ENCODE results near the gene POLR3G.

The POLR3G gene

DNA sequence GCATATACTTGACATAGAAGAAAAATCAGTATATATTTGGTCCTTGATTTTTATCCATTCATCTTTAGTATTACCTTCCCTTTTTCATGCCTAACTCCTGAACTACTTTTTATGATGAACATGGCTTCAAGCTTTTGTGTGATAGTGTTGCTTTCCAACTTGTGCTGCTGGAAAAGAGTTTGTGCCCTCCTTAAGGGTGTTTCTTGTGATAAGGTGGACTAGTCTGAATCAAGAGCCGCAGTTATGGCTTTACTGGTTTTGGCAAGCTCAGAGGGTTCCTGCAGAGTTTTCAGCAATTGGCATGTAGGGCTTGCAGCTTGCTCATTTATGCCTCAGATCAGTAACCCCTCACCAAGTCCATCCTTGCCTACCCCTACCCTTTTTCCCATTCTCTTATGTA lies 20.5 kb downstream of the POLR3G start:
- no peak for DNase-seq (ENCODE audit: low read depth in 2 of 3, low spot score in 1 of 3)

DNA sequence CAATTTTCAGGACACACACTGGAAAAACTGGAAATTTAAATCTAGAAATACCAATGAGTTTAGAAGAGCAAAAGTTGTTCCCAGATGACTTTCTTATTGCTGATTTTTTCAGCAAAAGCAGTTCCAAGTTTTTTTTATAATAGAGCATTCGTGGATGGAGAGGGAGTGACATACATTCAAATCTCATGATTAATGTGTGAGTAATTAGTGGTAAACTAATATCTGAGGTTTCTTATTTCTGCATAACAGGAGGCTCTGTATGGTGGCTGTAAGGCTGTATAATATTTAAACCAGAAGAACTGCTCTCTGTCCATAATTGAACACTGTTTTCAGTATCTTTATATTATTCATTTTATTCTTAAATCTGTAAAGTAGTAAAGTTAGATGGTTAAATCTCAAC lies 28.9 kb downstream of the POLR3G start:
- no peak for DNase-seq (ENCODE audit: low read depth in 2 of 3, low spot score in 1 of 3)

DNA sequence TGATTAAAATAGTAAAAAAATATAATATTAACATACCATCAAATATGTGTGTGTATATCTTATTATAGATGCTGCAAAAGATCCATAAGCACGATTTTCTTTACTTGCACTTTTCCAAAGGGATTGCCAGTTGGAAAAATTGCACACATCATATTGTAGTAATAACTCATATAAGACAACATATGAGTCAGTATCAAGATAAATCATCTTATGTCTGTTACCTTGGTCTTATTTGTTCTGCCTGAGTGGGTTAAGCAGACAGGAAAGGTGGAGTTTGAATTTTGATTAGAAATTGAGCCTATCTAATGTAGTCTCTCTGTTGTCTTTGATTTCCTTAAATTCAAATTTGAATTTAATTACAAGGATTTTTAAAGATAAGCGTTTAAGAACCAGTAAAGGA lies 30.1 kb downstream of the POLR3G start:
- no peak for DNase-seq (ENCODE audit: low read depth in 2 of 3, low spot score in 1 of 3)

- no peak for DNase-seq (ENCODE audit: low read depth in 2 of 3, low spot score in 1 of 3)
Measured at GRCh38 chr5:90506221-90506620, 31.6 kb downstream of the POLR3G start.

DNA sequence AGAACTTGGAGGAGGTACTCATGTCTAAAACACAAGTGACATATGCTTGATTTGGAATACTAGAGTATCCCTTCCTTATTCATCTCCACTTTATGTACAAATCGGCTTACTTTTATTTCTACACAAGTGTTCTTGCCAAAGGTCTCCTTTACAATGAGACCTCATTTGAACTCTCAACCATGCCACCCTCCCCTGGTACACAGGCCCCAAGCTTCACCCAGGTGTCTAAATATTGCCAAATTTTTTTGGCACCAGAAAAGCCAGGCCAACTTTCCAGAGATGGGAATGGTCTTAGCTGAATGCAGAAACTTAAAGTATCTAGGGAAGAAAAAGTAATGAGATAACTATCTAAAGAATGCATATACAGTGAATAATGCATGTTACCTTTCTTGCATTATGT lies 35.8 kb downstream of the POLR3G start:
- no peak for DNase-seq (ENCODE audit: low read depth in 2 of 3, low spot score in 1 of 3)

GRCh38 chr5:90514520-90514919 lies 39.9 kb downstream of the POLR3G start:
- DNase-seq (ENCODE audit: low read depth in 2 of 3, low spot score in 1 of 3): no peak

- no peak for DNase-seq (ENCODE audit: low read depth in 2 of 3, low spot score in 1 of 3)
Measured at GRCh38 chr5:90518661-90519060, 44.0 kb downstream of the POLR3G start.

GRCh38 chr5:90519081-90519480 lies 44.4 kb downstream of the POLR3G start:
- DNase-seq (ENCODE audit: low read depth in 2 of 3, low spot score in 1 of 3): no peak

GRCh38 chr5:90528601-90529193 lies 54.0 kb downstream of the POLR3G start:
- peak in 1 of 3 donors; percentile 10 for DNase-seq (ENCODE audit: low read depth in 2 of 3, low spot score in 1 of 3)

GRCh38 chr5:90529194-90529938 lies 54.7 kb downstream of the POLR3G start, which contains the start of gene LYSMD3:
Gene LYSMD3, minus strand, starts transcription at chr5:90529584. Its CDS starts 4,295 bp downstream, at chr5:90525289.
- DNase-seq (ENCODE audit: low read depth in 2 of 3, low spot score in 1 of 3): peak; percentile 82 to 92 (median 88)

DNA sequence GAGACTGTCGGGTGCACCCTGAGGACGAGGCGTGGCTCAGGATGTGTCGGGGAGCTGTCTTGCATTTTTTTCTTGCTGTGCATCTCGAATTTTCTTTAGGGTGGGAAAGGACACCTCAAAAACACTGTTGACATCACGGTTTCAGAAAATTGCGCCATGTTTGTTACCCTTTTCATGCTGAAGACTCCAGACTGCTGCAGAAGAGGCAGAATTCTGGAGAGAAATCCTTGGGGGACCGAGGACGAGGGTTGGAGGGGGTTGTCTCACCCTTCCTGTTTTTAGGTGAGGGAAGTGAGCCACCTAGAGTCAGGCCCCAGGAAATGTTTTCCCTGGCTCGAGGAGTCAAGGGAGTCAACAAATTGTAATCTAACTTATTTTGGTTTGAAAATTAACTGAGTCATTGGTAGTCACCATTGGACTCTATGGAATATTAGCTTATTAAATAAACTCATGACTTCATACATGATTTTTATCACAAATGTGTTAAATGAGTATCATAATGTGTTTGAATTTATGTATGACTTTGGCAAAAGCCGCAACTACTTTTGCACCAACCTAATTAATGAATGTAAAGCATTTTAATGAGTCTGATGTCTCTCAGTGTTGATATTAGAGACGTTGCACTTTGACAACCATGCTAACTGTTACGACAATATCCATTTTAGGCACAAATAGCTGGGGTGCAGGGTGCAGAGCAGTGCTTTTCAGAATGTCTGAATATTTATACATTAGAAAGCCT lies 55.4 kb downstream of the POLR3G start:
- peak; percentile 15 to 54 (median 38) for DNase-seq (ENCODE audit: low read depth in 2 of 3, low spot score in 1 of 3)

DNA sequence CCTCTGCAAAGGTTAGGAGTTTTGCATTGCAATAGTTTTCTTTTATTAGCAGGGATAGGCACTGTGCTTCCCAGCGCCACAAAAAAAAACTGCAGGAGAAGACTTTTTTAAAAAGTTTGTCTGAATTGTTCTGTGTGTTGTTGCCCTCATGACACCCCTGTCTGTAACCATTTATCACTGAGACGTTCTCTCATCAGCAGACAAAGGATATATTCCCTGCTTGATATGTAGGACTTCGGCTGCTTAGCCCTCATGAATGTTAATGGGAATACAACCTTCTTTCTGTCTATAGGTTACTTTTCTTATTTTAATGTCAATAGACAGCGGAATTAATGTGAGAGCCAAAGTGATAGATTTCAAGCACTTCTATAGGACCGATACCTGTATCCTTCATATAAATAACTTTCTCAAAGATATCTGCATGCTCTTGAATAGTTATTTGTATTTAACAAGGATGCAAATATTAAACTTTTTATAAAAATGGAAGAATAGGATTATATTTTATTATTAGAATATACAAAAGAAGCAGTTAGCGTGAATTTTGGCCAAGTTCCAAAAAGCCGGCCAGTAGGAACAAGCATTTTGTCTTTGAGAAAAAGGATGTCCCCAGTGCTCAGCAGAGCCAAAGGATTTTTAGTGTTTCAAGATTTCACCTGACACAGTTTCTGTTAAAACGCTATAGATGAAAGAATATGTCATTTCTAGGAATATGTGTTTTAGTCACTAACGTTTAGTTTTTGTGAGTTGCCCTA lies 56.2 kb downstream of the POLR3G start:
- no peak for DNase-seq (ENCODE audit: low read depth in 2 of 3, low spot score in 1 of 3)

DNA sequence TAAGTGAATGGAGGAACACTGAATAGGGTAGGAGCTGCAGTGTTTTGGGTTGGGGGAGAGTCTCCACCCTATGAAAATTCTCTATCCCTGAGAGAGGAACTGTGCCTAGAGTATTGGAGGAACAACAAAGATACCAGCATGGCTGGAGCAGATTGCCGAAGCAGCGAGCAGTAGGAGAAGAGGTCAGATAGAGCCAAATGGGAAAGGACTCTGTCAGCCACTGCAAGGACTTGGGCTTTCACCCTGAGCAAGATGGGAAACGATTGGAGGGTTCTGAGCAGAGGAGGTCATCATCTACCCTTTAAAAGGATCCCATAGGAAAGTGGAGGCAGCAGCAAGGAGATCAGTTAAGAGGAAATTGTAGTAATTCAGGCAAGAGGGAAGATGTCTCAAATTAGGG lies 59.1 kb downstream of the POLR3G start:
- no peak for DNase-seq (ENCODE audit: low read depth in 2 of 3, low spot score in 1 of 3)

- no peak for DNase-seq (ENCODE audit: low read depth in 2 of 3, low spot score in 1 of 3)
Measured at GRCh38 chr5:90534922-90535321, 60.3 kb downstream of the POLR3G start.

GRCh38 chr5:90542827-90543519 lies 68.3 kb downstream of the POLR3G start:
- no peak for DNase-seq (ENCODE audit: low read depth in 2 of 3, low spot score in 1 of 3)

DNA sequence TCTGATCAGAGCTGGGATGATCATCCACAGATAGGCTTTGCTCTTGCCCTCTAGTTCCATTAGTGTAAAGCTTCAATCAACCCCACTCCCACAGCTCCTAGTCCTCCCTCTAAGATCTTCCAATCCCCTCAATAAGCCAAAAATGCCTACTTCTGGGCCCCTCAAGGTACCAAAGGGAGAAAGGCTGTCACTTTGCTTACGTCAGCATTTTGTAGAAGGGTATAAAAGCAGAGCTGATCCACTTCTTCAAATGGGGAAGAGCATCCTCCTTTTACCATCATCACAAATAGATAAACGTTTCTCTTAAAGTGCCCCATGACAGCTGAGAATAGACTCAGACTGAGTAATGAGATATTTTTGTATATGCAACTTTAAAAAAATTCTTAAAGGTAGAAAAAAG lies 70.8 kb downstream of the POLR3G start:
- no peak for DNase-seq (ENCODE audit: low read depth in 2 of 3, low spot score in 1 of 3)

DNA sequence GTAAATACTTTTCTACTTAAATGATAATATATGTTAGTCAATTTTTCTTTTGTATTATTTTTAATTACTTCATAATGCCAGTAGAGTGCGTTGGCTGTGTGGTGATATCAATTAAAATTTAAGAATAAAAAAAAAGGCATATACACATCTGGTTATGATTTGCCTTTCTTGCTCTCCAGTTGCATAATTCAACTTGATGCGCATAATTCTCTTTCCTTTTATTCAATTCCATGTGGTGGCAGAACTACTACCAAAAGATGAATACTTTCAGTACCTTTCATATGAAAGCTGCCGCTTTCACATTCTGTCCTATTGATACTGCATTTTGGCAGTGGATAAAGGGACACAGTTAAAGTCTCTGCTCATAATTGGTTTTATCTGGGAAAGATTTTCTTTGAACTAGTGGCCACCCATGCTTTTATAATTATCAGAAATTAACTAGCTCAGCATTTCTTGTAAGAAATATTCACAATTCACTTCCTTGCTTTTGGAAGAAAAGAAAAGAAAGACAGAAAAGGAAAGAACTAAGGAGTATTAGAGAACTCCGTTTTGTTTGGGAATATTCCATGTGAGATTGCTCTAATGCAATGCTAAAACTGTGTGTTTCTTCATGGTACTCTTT lies 71.7 kb downstream of the POLR3G start:
- DNase-seq (ENCODE audit: low read depth in 2 of 3, low spot score in 1 of 3): no peak

GRCh38 chr5:90547072-90547536 lies 72.4 kb downstream of the POLR3G start:
- no peak for DNase-seq (ENCODE audit: low read depth in 2 of 3, low spot score in 1 of 3)

- DNase-seq (ENCODE audit: low read depth in 2 of 3, low spot score in 1 of 3): no peak
Measured at GRCh38 chr5:90548069-90548593, 73.5 kb downstream of the POLR3G start.

GRCh38 chr5:90549223-90549622 lies 74.6 kb downstream of the POLR3G start:
- DNase-seq (ENCODE audit: low read depth in 2 of 3, low spot score in 1 of 3): no peak
